NB4 (cell line): Measurements from ENCODE around the gene THBS1.

Source experiments
- POLR2A ChIP-seq: IDR thresholded peaks from 2 replicates; pipeline ENCODE4 v1.6.1; 2011; ENCODE audit warnings: mild to moderate bottlenecking; ENCODE audit not compliant: insufficient read length; ENCODE audit errors: extremely low read depth
- TF ChIP-seq, protein P1 (sequence below): IDR thresholded peaks from 2 replicates; pipeline ENCODE4 v1.6.1; 2011; ENCODE audit warnings: low read depth, low read length

DNA sequence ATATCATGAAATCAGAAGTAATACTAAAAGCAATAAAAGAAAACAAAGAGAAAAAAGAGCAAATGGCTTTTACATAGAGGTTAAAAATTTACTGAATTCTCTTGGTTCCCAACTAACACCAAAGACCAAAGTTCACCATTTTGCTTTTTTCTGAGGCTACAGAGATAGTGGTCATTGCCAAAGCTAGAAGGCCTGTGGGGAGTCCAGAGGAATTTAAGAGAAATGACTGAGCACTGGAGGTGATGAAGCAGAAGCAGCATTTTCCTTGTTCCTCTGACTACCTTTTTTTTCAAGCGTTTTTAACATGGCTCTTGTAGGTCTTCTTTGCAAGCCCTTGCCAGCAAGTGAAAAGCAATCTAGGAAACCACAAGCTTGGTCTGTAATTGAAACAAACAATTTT, 58.2 kb downstream of the THBS1 start:
- TF ChIP-seq, protein P1, sequence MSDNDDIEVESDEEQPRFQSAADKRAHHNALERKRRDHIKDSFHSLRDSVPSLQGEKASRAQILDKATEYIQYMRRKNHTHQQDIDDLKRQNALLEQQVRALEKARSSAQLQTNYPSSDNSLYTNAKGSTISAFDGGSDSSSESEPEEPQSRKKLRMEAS = no peak
- no peak for TF ChIP-seq POLR2A
